GM18526 (cell line): ENCODE results near the gene FAS.

Experiments used
- POLR2A ChIP-seq: IDR thresholded peaks from 3 replicates; pipeline ENCODE4 v1.6.1; 2011; ENCODE audit not compliant: insufficient read length; ENCODE audit errors: extremely low read depth

The FAS gene

GRCh38 chr10:88962336-88962735 lies 28.3 kb upstream of the FAS start:
- TF ChIP-seq POLR2A: no peak

DNA sequence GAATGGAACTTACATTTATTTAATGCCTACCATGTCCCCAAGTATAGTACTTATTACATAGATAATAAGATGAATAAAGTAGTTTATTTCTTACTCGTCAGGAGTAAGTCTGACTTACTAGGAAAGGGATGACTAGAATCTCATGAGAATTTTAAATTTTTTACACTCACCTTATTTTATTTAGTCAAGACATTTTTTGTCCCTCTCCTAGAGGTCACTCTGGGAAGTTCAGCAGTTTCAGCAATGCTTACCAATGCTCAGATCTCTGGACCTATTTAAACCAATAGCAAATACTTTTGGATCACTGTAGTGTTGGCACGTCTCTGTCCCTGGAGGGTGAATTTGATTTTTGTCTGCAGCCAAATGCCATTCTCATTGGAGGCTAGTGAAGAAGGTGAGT lies 27.3 kb upstream of the FAS start:
- no peak for TF ChIP-seq POLR2A

- TF ChIP-seq POLR2A: no peak
Measured at GRCh38 chr10:88964360-88964759, 26.2 kb upstream of the FAS start.

DNA sequence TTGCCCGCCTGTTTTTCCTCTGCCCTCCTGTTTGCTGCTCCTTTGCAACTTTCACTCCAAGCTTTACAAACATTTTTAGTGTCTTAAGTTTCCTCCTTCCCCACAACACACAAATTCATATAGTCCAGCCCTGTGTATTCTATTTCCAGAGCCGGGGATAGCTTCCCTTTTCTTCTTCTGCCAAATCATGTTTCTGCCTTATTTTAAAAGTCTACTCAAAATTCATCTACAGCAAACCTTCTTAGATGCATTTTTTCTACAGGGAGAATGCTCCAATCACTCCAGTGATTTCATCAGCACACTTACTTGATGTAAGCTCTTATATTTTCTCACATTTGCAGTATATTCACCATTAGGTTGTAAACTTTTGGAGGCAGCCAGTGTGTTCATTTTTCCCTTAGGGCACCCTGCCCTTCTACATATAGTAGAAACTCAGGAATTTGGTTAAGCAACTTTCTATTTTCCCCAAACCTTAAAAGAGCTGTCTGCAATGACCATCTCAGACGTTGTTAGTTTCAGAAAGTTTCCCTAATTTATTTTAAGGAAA lies 25.7 kb upstream of the FAS start:
- no peak for TF ChIP-seq POLR2A

DNA sequence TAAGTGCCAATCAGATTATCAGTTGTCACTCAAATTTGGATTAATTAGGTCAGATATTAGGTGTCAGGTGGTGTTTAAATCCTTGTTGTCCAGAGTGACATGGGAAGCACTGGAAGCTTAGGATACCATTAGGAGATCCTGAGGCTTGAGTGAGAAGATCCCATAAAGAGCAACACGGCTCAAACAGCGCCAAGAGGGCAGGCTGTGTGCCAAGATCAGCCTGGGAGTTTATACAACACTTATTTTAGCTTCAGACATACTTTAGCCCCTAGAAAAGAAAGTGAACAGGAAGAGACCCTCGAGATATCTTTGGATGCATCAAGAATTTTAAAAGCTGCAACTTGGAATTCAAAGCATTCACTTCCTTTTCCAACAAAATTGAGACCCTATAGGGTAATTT lies 23.8 kb upstream of the FAS start:
- no peak for TF ChIP-seq POLR2A

DNA sequence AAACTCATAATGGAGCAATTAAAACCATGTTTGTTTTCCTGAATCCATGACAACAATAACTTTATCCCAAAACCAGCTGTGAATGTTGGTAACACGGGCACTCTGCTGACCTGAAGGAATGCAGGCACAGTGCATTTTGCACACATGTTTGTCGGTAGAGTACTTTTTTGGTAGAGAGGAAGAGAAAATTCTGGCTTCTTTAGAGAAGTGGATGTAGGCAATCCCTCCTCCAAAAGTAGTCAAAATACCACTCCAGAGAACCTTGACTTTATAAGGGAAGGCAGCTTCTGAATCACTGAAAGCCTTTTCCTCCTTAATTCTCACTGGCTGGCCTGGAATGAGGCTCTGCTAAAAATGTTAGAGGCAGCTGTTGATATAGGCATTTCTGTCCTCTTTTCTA lies 22.2 kb upstream of the FAS start:
- TF ChIP-seq POLR2A: no peak

- TF ChIP-seq POLR2A: no peak
Measured at GRCh38 chr10:88971221-88972061, 19.2 kb upstream of the FAS start.

DNA sequence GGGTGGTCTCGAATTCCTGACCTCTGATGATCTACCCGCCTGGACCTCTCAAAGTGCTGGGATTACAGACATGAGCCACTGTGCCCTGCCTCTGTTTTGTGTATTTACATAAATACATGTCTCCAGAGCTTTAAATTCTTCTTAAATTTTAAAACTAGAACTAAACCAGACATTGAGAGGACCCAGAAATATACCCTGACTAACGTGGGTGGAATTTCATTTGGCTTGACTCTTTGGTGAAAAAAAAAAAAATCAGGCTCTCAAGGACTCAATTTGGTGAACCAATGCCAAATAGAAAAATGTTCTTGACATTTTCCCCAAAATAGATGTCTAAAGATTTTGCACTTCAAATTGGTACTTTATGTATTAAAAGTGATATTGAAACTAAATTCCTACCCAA lies 16.6 kb upstream of the FAS start:
- TF ChIP-seq POLR2A: no peak

GRCh38 chr10:88974446-88975376 lies 15.9 kb upstream of the FAS start:
- no peak for TF ChIP-seq POLR2A

DNA sequence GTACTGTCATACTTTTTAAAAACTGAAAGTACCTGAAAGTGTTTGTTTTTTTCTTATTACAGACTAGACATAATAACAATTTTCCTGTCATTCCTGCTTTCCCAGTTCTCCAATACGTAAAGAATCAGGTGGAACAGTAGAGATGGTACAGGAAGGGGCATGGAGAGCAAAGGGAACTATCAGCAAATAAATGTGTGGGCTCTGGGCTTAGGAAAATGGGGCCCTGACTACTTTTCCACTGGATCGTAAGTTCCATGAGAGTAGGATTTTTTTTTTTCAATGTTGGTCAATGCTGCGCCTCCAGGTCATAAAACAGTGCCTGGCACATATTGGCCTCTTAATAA lies 15.2 kb upstream of the FAS start:
- no peak for TF ChIP-seq POLR2A

GRCh38 chr10:88978463-88978862 lies 12.1 kb upstream of the FAS start:
- no peak for TF ChIP-seq POLR2A

- TF ChIP-seq POLR2A: no peak
Measured at GRCh38 chr10:88979153-88979562, 11.4 kb upstream of the FAS start.

GRCh38 chr10:88979603-88980002 lies 11.0 kb upstream of the FAS start:
- TF ChIP-seq POLR2A: no peak

DNA sequence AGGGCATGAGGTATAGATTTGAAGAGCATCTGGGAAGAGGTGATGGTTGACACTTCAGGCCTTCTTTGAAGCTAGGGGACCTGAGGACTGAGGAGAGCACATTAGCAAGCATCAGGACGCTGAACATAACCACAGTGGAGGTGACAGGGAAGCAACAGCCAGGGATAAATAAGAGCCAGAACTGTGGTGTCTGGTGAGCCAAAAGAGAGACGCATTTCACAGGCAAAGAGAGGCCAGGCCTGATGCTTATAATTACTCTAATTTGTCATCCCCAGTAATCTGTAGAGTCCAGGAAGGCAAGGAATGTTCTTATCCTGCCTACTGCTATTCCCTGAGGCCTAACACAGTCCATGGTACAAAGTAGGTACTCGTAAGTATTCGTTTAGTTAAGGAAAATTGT lies 10.4 kb upstream of the FAS start:
- TF ChIP-seq POLR2A: no peak

DNA sequence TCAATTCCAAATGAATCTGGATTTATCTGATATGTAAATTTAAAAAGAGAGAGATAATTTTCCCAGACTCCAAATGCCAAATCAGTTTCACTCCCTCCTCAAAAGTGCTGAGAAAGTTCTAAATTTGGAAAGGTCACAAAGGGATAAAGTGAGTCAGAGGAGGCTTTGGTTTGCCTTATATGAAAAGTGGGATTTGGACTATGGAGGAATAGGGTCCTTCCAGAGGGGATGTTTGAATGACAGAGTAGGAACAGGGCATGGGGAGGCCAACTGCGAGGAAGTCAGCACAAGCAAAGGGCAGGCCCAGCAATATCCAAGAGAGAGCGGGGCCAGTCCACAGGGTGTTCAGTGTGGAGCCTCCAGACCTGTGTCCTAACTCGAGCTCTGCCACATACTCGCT lies 9.8 kb upstream of the FAS start:
- TF ChIP-seq POLR2A: no peak

DNA sequence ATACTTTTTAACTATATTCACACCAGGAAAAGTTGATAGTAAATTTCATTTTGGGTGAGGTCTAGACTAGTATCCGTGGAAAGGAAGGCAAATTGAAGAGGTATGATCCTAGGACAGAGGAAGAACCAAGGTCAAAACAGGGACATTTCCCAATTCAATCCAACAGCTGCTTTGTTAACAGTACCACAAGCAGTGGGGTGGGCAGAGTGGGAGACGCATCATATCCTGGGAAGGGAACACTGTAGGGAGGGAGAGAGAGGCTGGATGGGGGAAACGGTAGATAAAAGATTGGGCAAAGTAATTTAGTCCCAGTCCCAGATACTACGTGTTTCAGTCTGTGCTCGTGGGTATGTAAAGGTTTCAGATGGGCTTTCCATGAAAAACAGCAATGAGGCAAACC lies 9.2 kb upstream of the FAS start:
- no peak for TF ChIP-seq POLR2A
